Vagina (tissue), 2 donors: ENCODE data around the gene ZNF71.

Experiments
- POLR2A ChIP-seq, 2 donors: fragments of 450-650 bp; IDR thresholded peaks; one replicate each; pipeline ENCODE4 v1.6.1; 2017; ENCODE audit warnings: antibody characterized with exemption in 2 of 2, mild to moderate bottlenecking in 2 of 2, moderate library complexity in 2 of 2
- POLR2AphosphoS5 ChIP-seq, 2 donors: sonication (generic); formaldehyde crosslinking; IDR thresholded peaks; one replicate each; pipeline ENCODE4 v1.9.0; 2017; ENCODE audit warnings: antibody characterized with exemption in 2 of 2, mild to moderate bottlenecking in 2 of 2, low read depth in 1 of 2; ENCODE audit not compliant: insufficient read depth in 1 of 2
- TF ChIP-seq, protein P1 (sequence below), 3 experiments: fragments of 450-650 bp in 2 of 3; fragments of 200-600 bp in 1 of 3; sonication (generic) in 1 of 3; IDR thresholded peaks; one replicate each; pipeline ENCODE4 v1.5.1; 2017 to 2019; ENCODE audit warnings: antibody characterized with exemption in 3 of 3, mild to moderate bottlenecking in 2 of 3, moderate library complexity in 2 of 3

DNA sequence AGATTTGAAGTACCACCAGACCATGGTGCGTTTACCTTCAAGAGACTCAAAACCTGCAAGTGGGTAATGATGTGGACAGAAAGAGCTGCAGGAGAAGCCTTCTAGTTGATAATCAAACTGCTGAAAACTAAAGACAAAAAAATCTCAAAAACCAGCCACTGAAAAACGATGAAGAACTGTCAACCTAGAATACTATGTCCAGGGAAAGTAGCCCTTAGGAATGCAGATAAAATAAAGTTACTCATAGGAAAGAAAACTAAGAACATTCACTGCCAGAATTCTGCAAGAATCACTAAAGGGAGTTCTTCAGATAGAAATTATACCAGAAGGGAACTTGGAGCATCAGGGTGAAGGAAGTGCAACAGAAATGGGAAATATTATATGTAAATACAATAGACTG is 22.5 kb upstream of the ZNF71 start:
- TF ChIP-seq, protein P1, sequence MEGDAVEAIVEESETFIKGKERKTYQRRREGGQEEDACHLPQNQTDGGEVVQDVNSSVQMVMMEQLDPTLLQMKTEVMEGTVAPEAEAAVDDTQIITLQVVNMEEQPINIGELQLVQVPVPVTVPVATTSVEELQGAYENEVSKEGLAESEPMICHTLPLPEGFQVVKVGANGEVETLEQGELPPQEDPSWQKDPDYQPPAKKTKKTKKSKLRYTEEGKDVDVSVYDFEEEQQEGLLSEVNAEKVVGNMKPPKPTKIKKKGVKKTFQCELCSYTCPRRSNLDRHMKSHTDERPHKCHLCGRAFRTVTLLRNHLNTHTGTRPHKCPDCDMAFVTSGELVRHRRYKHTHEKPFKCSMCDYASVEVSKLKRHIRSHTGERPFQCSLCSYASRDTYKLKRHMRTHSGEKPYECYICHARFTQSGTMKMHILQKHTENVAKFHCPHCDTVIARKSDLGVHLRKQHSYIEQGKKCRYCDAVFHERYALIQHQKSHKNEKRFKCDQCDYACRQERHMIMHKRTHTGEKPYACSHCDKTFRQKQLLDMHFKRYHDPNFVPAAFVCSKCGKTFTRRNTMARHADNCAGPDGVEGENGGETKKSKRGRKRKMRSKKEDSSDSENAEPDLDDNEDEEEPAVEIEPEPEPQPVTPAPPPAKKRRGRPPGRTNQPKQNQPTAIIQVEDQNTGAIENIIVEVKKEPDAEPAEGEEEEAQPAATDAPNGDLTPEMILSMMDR (IDR thresholded peaks at IDR 0.05), result no peak
- TF ChIP-seq POLR2A (IDR thresholded peaks at IDR 0.05), result no peak
- TF ChIP-seq POLR2AphosphoS5 (IDR thresholded peaks at IDR 0.05; ENCODE audit: insufficient read depth in 1 of 2, low read depth in 1 of 2), result no peak
